ENCODE measurements around the gene OTOP2. TPM values are rescaled to one million over a fixed set of nuclear protein-coding genes. Genes with fewer than 3 reads are reported as not detected.

The OTOP2 gene
- total RNA-seq, 1 donor from 2014 or later = not detected

DNA sequence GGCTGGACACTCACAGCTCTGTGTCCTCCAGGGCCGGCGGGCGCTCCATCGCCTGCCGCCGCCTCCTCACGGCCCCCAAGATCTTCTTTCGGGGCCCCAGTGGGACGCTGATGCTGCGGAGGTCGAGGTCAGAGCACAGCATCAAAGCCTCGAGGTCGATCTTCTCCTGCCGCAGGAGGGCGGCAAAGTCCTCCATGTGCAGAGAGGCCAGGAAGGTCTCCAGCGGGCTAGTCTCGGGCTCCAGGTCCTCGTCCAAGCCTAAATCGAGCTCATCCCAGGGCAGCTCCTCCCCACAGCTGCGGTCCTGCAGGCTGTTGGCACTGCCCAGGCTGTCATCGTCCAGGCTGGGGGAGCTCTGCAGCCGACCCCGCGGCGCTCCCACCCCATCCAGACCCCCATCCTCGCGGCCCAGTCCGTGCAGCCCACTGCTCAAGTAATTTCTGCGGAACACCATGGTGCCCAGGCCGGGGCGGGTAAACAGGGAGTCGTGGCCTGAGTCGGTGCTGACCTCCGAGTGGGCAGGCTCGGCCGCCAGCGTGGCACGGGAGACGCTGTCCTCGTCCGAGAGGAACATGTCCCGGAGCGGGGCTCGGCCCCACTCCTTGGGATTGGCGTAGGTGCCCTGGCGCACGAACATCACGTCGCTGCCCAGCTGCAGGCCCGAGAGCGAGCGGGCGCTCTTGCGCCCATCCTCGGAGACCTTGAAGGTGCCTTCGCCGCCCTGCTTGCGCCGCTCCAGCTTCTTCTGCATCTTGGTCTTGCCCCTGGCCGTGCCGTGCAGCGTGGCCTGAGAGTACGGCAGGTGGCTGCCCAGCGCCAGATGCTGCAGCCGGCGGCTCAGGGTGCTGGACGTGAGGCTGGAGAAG lies 4.4 kb upstream of the OTOP2 start:
- peak; percentile 11 for TF ChIP-seq CTCF (IDR thresholded peaks at IDR 0.05; ENCODE audit: insufficient read depth, low read length, poor library complexity, severe bottlenecking)
- H3K4me3 ChIP-seq (ENCODE audit: low read depth, low read length) = no peak overlapping the region
- H3K27me3 ChIP-seq (ENCODE audit: control insufficient read depth, insufficient read depth, low read length) = peaks cover 59% of the 10 kb centered on the region
- H3K36me3 ChIP-seq (ENCODE audit: control insufficient read depth, insufficient read depth, low read length) = no peaks in the 10 kb centered on the region
- no peak for DNase-seq (ENCODE audit: low read depth)

DNA sequence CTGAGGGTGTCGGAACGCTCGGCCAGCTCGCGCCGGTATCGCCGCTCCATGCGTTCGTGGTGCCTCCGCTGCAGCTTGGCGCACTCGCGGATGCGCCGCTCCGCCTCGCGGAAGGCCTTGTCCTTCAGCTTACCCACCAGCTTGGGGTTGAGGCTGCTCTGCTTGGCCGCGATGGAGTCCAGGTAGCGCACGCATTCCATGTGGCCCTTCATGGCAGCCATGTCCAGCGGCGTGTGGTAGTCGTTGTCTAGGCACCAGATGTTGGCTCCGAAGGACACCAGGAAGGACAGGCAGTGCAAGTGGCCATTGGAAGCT lies 3.8 kb upstream of the OTOP2 start:
- TF ChIP-seq CTCF (IDR thresholded peaks at IDR 0.05; ENCODE audit: insufficient read depth, low read length, poor library complexity, severe bottlenecking) = no peak

DNA sequence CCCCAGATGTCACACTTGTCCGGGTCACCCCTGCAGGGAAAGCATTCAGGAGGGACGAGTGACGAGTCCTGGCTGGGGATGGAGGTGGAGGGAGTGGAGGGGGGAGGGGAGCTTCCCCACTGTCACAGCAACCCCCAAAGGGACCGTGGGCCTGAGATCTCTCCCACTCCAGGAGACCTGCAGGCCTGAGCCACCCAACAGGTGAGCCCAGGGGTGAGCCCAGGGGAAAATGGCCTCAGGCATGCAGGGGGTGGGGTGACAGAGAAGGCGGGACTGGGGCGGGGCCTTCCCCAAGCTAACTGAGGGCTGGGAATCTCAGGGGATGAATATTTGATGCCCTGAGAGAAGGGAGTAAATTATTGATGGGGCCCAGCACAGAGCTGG lies 3.4 kb upstream of the OTOP2 start:
- no peaks in the 10 kb centered on the region for H3K36me3 ChIP-seq (ENCODE audit: control insufficient read depth, insufficient read depth, low read length)
- no peak for TF ChIP-seq CTCF (IDR thresholded peaks at IDR 0.05; ENCODE audit: insufficient read depth, low read length, poor library complexity, severe bottlenecking)
- no peak overlapping the region for H3K4me3 ChIP-seq (ENCODE audit: low read depth, low read length)
- DNase-seq (ENCODE audit: low read depth) = no peak
- H3K27me3 ChIP-seq (ENCODE audit: control insufficient read depth, insufficient read depth, low read length) = peaks cover 65% of the 10 kb centered on the region

More for the DNA sequence above, 3.8 kb upstream of the OTOP2 start:
- no peak for DNase-seq (ENCODE audit: low read depth)
- H3K4me3 ChIP-seq (ENCODE audit: low read depth, low read length) = no peak overlapping the region
- peaks cover 62% of the 10 kb centered on the region for H3K27me3 ChIP-seq (ENCODE audit: control insufficient read depth, insufficient read depth, low read length)
- H3K36me3 ChIP-seq (ENCODE audit: control insufficient read depth, insufficient read depth, low read length) = no peaks in the 10 kb centered on the region

- Histone ChIP-seq H3K27me3 (ENCODE audit: control insufficient read depth, insufficient read depth, low read length) (peaks cover 70% of the 10 kb centered on the region), H3K4me3 (ENCODE audit: low read depth, low read length) (no peak overlapping the region), H3K36me3 (ENCODE audit: control insufficient read depth, insufficient read depth, low read length) (no peaks in the 10 kb centered on the region)
- no peak for DNase-seq (ENCODE audit: low read depth)
- no peak for TF ChIP-seq CTCF (IDR thresholded peaks at IDR 0.05; ENCODE audit: insufficient read depth, low read length, poor library complexity, severe bottlenecking)
Measured at GRCh38 chr17:74921026-74921681, 2.9 kb upstream of the OTOP2 start.

DNA sequence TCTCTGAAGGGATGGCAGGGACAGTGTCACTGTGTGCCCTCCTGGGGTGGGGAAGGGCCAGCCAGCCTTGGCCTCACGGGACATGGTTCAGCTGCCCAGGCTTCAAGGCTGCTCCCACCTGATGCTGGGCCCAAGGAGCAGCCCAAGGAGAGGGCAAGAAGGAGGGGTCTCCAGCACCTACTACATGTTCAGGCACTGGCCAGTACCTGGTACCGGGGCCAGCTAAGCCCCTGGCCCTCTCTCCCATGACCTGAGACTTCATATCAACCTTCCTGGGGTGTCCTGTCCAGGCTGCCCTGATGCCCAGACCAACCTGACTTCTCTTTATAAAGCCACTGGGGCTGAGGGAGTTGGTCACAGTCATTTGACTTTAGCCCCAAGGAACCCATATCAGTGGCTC lies 2.3 kb upstream of the OTOP2 start:
- no peak for DNase-seq (ENCODE audit: low read depth)
- Histone ChIP-seq H3K27me3 (ENCODE audit: control insufficient read depth, insufficient read depth, low read length) (peaks cover 73% of the 10 kb centered on the region), H3K36me3 (ENCODE audit: control insufficient read depth, insufficient read depth, low read length) (no peaks in the 10 kb centered on the region), H3K4me3 (ENCODE audit: low read depth, low read length) (no peak overlapping the region)
- TF ChIP-seq CTCF (IDR thresholded peaks at IDR 0.05; ENCODE audit: insufficient read depth, low read length, poor library complexity, severe bottlenecking) = no peak
